Right lobe of liver (tissue), 6 donors: ENCODE results near the gene ASAP3. TPM values are rescaled to one million over a fixed set of nuclear protein-coding genes. Genes with fewer than 3 reads are reported as not detected.

Experiments
- ATAC-seq, 4 donors: fragments of 200-7000 bp; cut with Tn5 transposase; one replicate each; pipeline ENCODE4 v1.9.1; 2020; ENCODE audit warnings: mild to moderate bottlenecking in 4 of 4, moderate library complexity in 4 of 4
- DNase-seq, 3 donors: peaks; one replicate each; pipeline ENCODE4 v3.0.0-alpha.2; 2020
- H3K27ac ChIP-seq, 3 donors: fragments of 200-600 bp; one replicate each; pipeline ENCODE4 v1.8.0; 2022
- H3K27me3 ChIP-seq, 2 donors: fragments of 200-600 bp; one replicate each; pipeline ENCODE4 v1.8.0; 2022
- H3K36me3 ChIP-seq, 4 donors: fragments of 200-600 bp; sonication (generic) in 1 of 4; one replicate each; pipeline versions ENCODE4 v1.5.1 to v1.8.0; 2017 to 2022; ENCODE audit warnings: control low read depth in 1 of 4
- H3K4me1 ChIP-seq, 4 donors: fragments of 200-600 bp; sonication (generic) in 1 of 4; one replicate each; pipeline versions ENCODE4 v1.5.1 to v1.8.0; 2017 to 2022; ENCODE audit warnings: control low read depth in 1 of 4
- H3K4me3 ChIP-seq, 3 donors: fragments of 200-600 bp; one replicate each; pipeline ENCODE4 v1.8.0; 2022
- H3K9me3 ChIP-seq, 4 donors: fragments of 200-600 bp; sonication (generic) in 1 of 4; one replicate each; pipeline versions ENCODE4 v1.5.1 to v1.8.0; 2017 to 2022; ENCODE audit warnings: control low read depth in 1 of 4
- POLR2A ChIP-seq: fragments of 450-650 bp; IDR thresholded peaks from one replicate; pipeline ENCODE4 v1.6.1; 2017; ENCODE audit warnings: antibody characterized with exemption, mild to moderate bottlenecking
- WGBS: methylation state at CpG from one replicate; pipeline ENCODE4 v1.1.6; 2018; ENCODE audit warnings: low coverage, low lambda C conversion rate; ENCODE audit not compliant: insufficient coverage; ENCODE audit errors: missing lambda C conversion rate; 5-methylcytosine and 5-hydroxymethylcytosine counted together
- intact Hi-C, 2 donors: fragments of 100-400 bp; cut with DNase I; formaldehyde crosslinking; loops; one replicate each; pipeline versions ENCODE4 v1.11.2 to v1.14.1; 2022
- total RNA-seq, 6 experiments: library from RNA; depleted of rRNA in 2 of 6; stranded (reverse); fragments of >200 nt in 2 of 6; fragmentation: NEBNext Ultra II Directional in 3 of 6; extraction: Animal tissue kit (Norgen Biotek cat#: 25700) in 3 of 6; gene quantifications; one replicate each; pipeline versions ENCODE4 v1.1.0 to v1.2.4, GENCODE V29; 2016 to 2023
- TF ChIP-seq, protein P1 (sequence below), 4 donors: fragments of 200-600 bp in 3 of 4; fragments of 450-650 bp in 1 of 4; IDR thresholded peaks; one replicate each; pipeline versions ENCODE4 v1.5.1 to v1.8.0; 2016 to 2022; ENCODE audit warnings: antibody characterized with exemption in 4 of 4, mild to moderate bottlenecking in 2 of 4
- donor health status: DM: no; HTN: yes; CAD: no.
- donor health status: DM: no; HTN: no; CAD: no.
- donor health status: DM: no; HTN: no; CAD: no.
- donor health status: DM: no; HTN: yes; CAD: no.
- donor health status: DM: no; HTN: yes; CAD: no.

Gene ASAP3
- total RNA-seq, 6 experiments from 2014 or later = 12.3 to 22.1 (median 16.6) TPM

DNA sequence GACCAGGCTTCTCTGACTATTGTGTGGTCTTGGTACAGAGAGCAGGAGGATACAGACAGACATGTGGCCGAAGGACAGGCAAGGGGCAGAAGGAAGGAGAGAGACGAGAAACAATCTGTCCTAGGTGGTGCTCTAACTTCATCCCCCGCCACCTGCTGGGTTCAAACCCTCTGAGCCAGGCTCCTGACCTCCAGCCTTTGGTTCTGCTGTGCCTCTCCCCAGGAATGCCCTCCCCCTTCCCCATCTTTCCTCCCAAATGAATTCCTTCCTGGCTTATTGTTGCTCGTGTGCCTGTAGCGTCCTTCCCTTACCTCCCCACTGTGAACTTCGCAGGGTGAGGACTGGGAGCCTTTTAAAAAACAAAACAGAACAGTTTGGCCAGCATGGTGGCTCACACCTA lies 64.8 kb downstream of the ASAP3 start:
- Histone ChIP-seq H3K27me3 (no peaks in the 10 kb centered on the region), H3K4me1 (peaks cover 0 to 41% (median 18%) of the 10 kb centered on the region in 4 donors), H3K27ac (no peak overlapping the region), H3K36me3 (peaks cover 0 to 30% (median 6%) of the 10 kb centered on the region in 4 donors), H3K4me3 (no peak overlapping the region), H3K9me3 (no peaks in the 10 kb centered on the region)
- intact Hi-C loops = no loop called here
- DNase-seq (no peak), ATAC-seq (no peak)
- WGBS = 100% methylated on average over 1 of the region's 6 CpGs
- no peak for TF ChIP-seq POLR2A
- TF ChIP-seq, protein P1, sequence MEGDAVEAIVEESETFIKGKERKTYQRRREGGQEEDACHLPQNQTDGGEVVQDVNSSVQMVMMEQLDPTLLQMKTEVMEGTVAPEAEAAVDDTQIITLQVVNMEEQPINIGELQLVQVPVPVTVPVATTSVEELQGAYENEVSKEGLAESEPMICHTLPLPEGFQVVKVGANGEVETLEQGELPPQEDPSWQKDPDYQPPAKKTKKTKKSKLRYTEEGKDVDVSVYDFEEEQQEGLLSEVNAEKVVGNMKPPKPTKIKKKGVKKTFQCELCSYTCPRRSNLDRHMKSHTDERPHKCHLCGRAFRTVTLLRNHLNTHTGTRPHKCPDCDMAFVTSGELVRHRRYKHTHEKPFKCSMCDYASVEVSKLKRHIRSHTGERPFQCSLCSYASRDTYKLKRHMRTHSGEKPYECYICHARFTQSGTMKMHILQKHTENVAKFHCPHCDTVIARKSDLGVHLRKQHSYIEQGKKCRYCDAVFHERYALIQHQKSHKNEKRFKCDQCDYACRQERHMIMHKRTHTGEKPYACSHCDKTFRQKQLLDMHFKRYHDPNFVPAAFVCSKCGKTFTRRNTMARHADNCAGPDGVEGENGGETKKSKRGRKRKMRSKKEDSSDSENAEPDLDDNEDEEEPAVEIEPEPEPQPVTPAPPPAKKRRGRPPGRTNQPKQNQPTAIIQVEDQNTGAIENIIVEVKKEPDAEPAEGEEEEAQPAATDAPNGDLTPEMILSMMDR (IDR thresholded peaks at IDR 0.05) = no peak

DNA sequence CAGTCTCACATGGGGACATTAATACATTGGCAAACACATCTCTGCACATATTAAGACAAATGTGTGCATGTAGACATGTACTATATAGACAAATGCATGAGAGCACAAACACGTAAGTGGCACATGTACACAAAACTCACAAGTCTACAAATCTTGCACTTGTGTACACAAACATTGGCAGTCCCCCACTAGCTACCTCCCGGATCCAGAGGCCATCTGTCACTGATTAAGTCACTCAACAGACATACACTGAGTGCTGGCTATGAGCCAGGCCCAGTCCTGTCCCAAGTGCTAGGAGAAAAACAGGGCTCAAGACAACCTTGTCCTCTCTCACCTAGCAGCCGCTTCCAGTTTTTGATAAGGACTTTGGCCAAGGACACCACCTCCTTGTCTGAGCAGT lies 66.4 kb downstream of the ASAP3 start:
- Histone ChIP-seq H3K27me3 (no peaks in the 10 kb centered on the region), H3K9me3 (no peaks in the 10 kb centered on the region), H3K27ac (peak overlapping the region in 1 of 3 donors; percentile 57), H3K4me3 (no peak overlapping the region), H3K4me1 (peaks cover 0 to 35% (median 14%) of the 10 kb centered on the region in 4 donors), H3K36me3 (peaks cover 0 to 30% (median 6%) of the 10 kb centered on the region in 4 donors)
- DNase-seq (peak in 2 of 3 donors; percentile 68 to 73), ATAC-seq (peak; percentile 28 to 43 (median 36))
- no peak for TF ChIP-seq POLR2A
- TF ChIP-seq, protein P1 (IDR thresholded peaks at IDR 0.05) = no peak
- intact Hi-C loops = no loop called here
- WGBS = 30% methylated on average over 2 of the region's 3 CpGs

DNA sequence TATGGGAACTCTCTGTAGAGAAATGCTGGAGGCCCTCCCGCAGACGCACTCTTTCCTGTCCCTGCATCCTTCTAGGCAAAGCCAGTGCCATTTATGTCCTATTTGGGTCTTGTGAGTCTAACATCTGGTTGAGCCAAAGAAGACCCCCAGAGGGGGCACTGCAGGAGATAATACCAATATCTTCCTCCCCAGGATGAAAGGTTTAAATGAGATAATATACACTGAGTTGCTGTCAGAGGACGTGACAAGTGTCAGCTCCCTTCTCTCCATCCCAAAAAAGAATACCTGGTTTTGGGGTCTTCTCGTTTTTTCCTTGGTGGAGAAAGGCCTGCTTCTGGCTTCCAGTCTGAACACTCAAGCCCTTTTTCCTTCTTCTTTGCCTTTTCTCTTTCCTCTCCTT lies 67.0 kb downstream of the ASAP3 start:
- H3K4me3 ChIP-seq = no peak overlapping the region
- H3K27ac ChIP-seq = peak overlapping the region in 1 of 3 donors; percentile 8
- peaks cover 0 to 29% (median 12%) of the 10 kb centered on the region in 4 donors for H3K4me1 ChIP-seq
- no peaks in the 10 kb centered on the region for H3K9me3 ChIP-seq
- intact Hi-C loops = no loop called here
- no peaks in the 10 kb centered on the region for H3K27me3 ChIP-seq
- H3K36me3 ChIP-seq = peaks cover 0 to 30% (median 6%) of the 10 kb centered on the region in 4 donors
- WGBS = 100% methylated on average over 2 of the region's 4 CpGs
- TF ChIP-seq, protein P1 (IDR thresholded peaks at IDR 0.05) = no peak
- no peak for TF ChIP-seq POLR2A
- ATAC-seq (no peak), DNase-seq (no peak)

DNA sequence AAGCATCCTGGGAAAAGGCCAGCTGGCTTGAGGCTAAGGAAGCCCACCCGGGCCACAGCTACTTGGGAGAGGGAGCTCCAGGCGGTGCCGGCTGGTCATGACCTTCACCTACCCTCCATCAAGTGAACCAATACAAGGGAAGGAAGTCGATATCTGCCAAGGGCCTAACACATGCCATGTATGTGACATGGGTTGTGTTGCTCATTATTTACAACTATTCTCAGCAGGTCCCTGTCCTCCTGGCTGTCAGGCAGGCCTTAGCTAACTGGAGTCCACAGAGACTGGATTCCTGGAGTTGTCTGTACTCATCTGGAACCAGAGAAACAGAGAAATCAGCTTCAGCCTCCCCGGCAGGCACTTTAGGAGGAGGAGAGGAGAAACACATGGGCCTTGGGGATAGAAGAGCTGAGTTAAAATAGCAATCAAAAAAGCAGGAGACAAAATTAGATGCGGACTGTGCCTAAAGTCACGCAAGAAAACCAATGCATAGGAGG lies 75.1 kb downstream of the ASAP3 start:
- 95% methylated on average over 3 of the region's 7 CpGs for WGBS
- peaks cover 0 to 33% (median 11%) of the 10 kb centered on the region in 4 donors for H3K36me3 ChIP-seq
- no peaks in the 10 kb centered on the region for H3K27me3 ChIP-seq
- TF ChIP-seq POLR2A = no peak
- TF ChIP-seq, protein P1 (IDR thresholded peaks at IDR 0.05) = no peak
- no peaks in the 10 kb centered on the region for H3K9me3 ChIP-seq
- DNase-seq (no peak), ATAC-seq (no peak)
- peaks cover 0 to 10% (median 4%) of the 10 kb centered on the region in 4 donors for H3K4me1 ChIP-seq
- no peak overlapping the region for H3K27ac ChIP-seq
- no peak overlapping the region for H3K4me3 ChIP-seq
- intact Hi-C loops = no loop called here
